Right lung (tissue), 5 donors: ENCODE data around the gene GNAI3. TPM values are rescaled to one million over a fixed set of nuclear protein-coding genes. Genes with fewer than 3 reads are reported as not detected.
"Not testable (repeated sequence)": the region's sequence is repeated elsewhere in the genome, so short reads cannot be mapped to it uniquely, and the experiment has no call there.

Source experiments
- DNase-seq, 2 donors: peaks; one replicate each; pipeline ENCODE4 v3.0.0-alpha.2; 2013
- polyA plus RNA-seq, 5 donors: library from polyadenylated mRNA; unstranded; fragments of 120-200 nt; gene quantifications; one replicate each; pipeline versions ENCODE4 v1.2.1 to v1.2.3, GENCODE V29; 2013; ENCODE audit warnings: inconsistent platforms in 1 of 5, low replicate concordance in 1 of 5; ENCODE audit not compliant: insufficient read length in 5 of 5, insufficient read depth in 1 of 5

The GNAI3 gene
- polyA plus RNA-seq, 5 donors = 9.7 to 12.8 (median 10.9) TPM

DNA sequence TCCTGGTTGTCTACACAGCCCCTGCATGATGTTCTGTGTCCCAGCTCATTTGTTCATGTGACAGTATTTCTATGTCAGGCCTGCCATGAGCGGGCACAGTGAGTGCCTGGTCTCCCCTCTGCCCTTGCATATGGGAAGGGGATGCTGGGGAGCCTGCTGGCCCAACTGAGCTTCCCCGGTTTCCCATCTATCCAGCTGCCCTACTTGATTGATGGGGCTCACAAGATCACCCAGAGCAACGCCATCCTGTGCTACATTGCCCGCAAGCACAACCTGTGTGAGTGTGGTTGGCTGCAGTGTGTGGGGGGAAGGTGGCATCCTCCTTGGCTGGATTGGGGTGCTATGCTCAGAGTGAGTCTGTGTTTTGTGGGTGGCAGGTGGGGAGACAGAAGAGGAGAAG lies 109.0 kb downstream of the GNAI3 start:
- DNase-seq = no peak

DNA sequence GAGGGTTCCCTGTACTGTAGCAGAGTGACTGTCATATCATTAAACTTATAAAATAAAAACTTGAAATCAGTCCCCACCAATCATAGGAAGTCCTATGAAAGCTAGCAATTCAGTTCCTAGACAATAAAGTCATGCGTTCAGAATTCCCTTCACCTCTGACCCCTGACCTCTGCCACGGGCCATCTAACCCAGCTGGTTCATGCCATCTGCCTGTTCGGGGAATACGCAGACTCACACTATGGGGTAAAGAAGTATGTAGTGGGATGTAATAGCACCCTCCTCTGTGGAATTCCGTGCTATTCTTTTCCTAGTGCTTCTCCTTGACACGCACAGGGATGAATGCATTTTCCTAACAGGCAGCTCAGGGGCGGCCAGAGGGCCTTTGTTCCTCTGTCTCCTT lies 109.6 kb downstream of the GNAI3 start:
- DNase-seq = no peak

DNA sequence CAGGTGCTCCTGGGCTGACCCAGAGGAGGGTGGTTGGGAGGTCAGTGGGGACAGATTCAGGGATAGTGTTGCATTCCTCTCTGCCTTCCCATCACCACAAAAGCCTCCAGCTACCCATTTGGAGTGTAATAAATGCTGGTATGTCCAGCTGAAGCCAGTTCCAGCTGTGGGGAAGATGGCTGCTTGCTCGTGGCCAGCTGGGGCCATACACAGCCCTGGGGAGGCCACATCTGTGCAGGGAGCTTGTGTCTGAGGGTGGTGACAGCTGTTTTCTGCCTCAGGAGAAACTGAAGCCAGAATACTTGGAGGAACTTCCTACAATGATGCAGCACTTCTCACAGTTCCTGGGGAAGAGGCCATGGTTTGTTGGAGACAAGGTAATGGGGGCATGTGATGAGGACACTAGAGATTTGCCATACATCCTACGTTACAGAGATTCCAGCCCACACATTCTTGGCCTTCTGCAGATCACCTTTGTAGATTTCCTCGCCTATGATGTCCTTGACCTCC lies 110.2 kb downstream of the GNAI3 start:
- DNase-seq = no peak

DNA sequence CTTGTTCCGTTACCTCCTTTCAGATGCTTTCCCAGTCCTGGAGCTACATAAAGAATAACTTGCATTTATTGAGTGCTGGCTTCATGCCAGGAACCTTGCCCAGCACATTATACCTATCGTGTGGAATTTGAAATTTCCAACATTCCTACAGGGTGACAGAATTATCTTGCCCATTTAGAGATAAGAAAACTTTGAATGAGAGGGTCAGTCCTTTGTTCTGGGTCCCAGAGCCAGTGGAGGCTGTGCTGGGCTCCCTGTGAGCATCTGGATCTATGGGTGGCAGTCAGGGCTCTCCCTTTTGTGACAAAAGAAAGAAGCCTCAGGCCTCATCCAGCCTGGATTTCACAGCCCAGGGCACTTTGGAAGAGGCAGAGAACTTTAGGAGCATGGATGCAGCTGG lies 110.7 kb downstream of the GNAI3 start:
- DNase-seq = no peak

DNA sequence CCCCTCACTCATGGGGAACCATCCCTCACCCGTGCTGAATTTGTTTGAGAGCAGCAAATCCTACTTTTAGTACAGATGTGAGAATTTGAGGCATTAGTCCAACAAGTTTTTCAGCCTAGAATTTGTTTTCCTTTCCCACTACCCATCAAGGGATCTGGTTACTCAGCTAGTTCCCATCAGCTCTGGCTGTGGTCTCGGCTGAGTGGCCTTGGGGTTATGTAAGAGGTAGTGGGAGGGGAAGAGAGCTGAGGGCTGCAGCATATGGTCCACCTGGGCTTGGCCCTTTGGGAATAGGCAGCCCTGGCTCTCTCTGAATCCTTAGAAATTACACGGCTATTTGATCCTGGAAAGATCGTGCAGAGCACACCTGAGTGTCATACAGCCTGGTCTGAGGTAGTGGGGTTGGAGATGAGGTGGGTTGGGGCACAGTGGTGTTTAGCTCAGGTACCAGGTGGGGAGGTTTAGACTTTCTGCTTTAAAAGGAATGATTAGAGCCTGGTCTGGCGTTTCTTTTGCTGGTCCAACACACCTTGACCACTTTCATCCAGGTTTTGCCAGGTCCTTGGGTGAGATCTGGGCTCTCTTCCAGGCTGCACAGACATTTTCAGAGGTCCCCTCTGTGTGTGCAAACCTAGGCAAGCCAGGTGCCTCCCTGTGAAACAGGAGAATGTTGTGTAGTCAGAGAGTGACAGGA lies 111.7 kb downstream of the GNAI3 start:
- no peak for DNase-seq

DNA sequence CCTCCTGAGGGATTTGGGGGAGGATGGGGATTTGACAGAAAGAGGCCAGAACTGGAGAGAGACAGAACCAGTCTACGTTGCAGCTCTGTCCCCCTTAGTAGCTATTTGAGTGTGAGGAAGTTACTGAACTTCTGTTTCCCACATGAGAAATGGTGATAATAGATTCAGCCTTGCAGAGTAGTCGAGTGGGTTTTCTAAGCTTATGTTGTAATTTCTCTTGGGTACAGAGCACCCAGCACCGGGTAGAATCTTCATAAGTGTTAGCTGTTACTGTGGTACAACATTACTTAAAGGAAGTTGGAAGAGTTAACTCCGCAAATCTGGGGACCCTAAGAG lies 112.2 kb downstream of the GNAI3 start:
- not testable (repeated sequence) for DNase-seq

DNA sequence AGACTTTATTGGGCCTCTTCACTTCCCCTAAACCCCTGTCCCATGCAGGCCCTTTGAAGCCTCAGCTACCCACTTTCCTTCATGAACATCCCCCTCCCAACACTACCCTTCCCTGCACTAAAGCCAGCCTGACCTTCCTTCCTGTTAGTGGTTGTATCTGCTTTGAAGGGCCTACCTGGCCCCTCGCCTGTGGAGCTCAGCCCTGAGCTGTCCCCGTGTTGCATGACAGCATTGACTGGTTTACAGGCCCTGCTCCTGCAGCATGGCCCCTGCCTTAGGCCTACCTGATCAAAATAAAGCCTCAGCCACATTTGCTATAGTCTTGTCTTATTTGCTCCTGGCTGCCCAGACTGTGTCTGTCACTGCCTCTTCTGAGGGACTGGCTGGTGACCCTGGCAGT lies 113.0 kb downstream of the GNAI3 start:
- DNase-seq = no peak

DNA sequence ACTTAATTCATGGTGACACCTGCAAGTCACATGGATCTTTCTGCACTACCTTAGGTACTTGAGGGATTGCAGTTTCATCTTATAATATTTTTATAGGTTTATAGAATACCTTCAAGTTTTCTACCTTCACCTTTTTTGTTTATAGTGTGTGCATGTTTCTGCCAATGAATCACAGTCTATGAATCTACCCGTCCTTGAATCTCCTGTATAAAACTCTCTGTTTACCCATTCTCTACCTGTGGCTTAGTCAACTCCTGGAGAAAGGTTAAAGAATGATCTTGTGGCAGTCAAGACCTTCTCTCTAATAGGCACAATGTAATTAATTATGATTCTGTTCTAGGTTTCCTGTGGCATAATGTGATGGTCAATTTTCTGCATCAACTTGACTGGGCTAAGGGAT lies 116.3 kb downstream of the GNAI3 start:
- no peak for DNase-seq

DNA sequence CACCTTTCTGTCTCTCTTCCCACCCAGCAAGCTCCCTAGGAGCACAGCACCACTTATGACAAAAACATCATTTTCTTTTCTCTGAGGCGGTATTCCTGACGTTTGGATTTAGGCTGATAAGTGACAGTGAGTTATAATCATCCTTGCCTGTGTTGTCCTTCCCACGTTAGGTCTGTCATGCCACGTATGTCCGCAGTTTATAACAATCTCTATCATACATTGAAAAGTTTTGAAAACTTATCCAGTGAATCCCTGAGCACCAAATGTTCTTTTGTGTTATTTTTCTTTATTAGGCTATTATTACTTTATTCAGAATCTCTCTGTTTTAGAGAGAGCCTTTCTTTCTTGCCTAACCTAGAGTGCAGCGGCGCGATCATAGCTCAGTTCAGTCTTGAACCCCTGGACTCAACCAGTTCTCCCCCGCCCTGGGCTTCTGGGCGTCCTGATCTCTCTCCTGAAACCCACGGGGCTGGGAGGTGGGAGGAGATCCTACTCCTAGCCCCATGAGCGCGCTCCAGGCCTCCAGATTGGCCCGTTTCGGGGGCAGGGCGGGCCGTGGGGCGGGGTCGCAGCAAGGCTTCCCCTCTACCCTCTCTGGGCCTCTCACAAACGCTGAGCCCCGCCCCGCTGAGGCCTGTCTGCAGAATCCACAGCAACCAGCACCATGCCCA lies 119.2 kb downstream of the GNAI3 start, which contains the start of gene GSTM2:
GSTM2 (plus strand) TSS at position 606 of the 671 bp plus-strand sequence; CDS start at position 665, 59 bp downstream.
- DNase-seq = peak; percentile 91

Other genes starting within 250 kb of the GNAI3 start
- gene MYBPHL, start 241.6 kb upstream of the GNAI3 start, polyA plus RNA-seq = under 1 TPM in 4 of 5 donors, not detected in 1; 0.14 to 0.39 (median 0.22) TPM
- gene SORT1, start 150.7 kb upstream of the GNAI3 start, polyA plus RNA-seq = 10 to 100 TPM; 34.0 to 51.2 (median 42.6) TPM
- 10 to 100 TPM; 74.2 to 99.6 (median 89.2) TPM for gene PSMA5, start 122.2 kb upstream of the GNAI3 start, polyA plus RNA-seq
- 1 to 10 TPM in 1 of 5 donors, under 1 TPM in 4; 0.13 to 9.0 (median 0.26) TPM for gene SYPL2, start 82.1 kb upstream of the GNAI3 start, polyA plus RNA-seq
- gene ATXN7L2, start 64.7 kb upstream of the GNAI3 start, polyA plus RNA-seq = 10 to 100 TPM in 1 of 5 donors, 1 to 10 TPM in 4; 6.6 to 13.6 (median 8.0) TPM
- gene CYB561D1, start 54.5 kb upstream of the GNAI3 start, polyA plus RNA-seq = 1 to 10 TPM; 4.8 to 9.5 (median 8.5) TPM
- gene AMIGO1, start 38.9 kb upstream of the GNAI3 start, polyA plus RNA-seq = 1 to 10 TPM; 2.6 to 5.1 (median 3.7) TPM
- gene GPR61, start 8.7 kb upstream of the GNAI3 start, polyA plus RNA-seq = 1 to 10 TPM in 1 of 5 donors, under 1 TPM in 4; 0.27 to 1.7 (median 0.40) TPM
- gene GNAT2, start 71.0 kb downstream of the GNAI3 start, polyA plus RNA-seq = under 1 TPM in 1 of 5 donors, not detected in 4; 0.11 TPM
- gene AMPD2, start 71.2 kb downstream of the GNAI3 start, polyA plus RNA-seq = 10 to 100 TPM; 34.9 to 56.9 (median 50.8) TPM
- gene GSTM4, start 107.5 kb downstream of the GNAI3 start, polyA plus RNA-seq = 10 to 100 TPM; 27.7 to 34.1 (median 32.0) TPM
- gene GSTM2, start 119.4 kb downstream of the GNAI3 start, polyA plus RNA-seq = 100 to 1,000 TPM; 211 to 275 (median 236) TPM
- 100 to 1,000 TPM in 2 of 5 donors, 10 to 100 TPM in 1, 1 to 10 TPM in 2; 1.5 to 172 (median 97.9) TPM for gene GSTM1, start 139.2 kb downstream of the GNAI3 start, polyA plus RNA-seq
- 10 to 100 TPM; 64.5 to 92.1 (median 73.8) TPM for gene GSTM5, start 163.6 kb downstream of the GNAI3 start, polyA plus RNA-seq
- 100 to 1,000 TPM; 101 to 145 (median 121) TPM for gene GSTM3, start 192.4 kb downstream of the GNAI3 start, polyA plus RNA-seq
- 1 to 10 TPM in 1 of 5 donors, under 1 TPM in 4; 0.22 to 1.5 (median 0.35) TPM for gene EPS8L3, start 215.3 kb downstream of the GNAI3 start, polyA plus RNA-seq